Transverse colon (tissue), 4 donors: ENCODE results near the gene CMTR1. TPM values are rescaled to one million over a fixed set of nuclear protein-coding genes. Genes with fewer than 3 reads are reported as not detected.

Source experiments
- DNase-seq: peaks from one replicate; pipeline ENCODE4 v3.0.0-alpha.2; 2019
- H3K27ac ChIP-seq, 4 donors: fragments of 200-600 bp; sonication (generic); 2 replicates each; pipeline ENCODE4 v1.5.1; 2016 to 2018; ENCODE audit warnings: inconsistent platforms in 4 of 4
- H3K27me3 ChIP-seq: fragments of 200-600 bp; sonication (generic); 2 replicates; pipeline ENCODE4 v1.5.1; 2017; ENCODE audit warnings: inconsistent platforms
- H3K36me3 ChIP-seq, 4 donors: fragments of 200-600 bp; sonication (generic); 2 replicates each; pipeline ENCODE4 v1.5.1; 2017 to 2019; ENCODE audit warnings: inconsistent platforms in 4 of 4
- H3K4me1 ChIP-seq, 4 donors: fragments of 200-600 bp; sonication (generic); 2 replicates each; pipeline ENCODE4 v1.5.1; 2017 to 2020; ENCODE audit warnings: inconsistent platforms in 4 of 4
- H3K4me3 ChIP-seq, 4 donors: fragments of 200-600 bp; sonication (generic); 1 replicate in 1 of 4; 2 replicates in 3 of 4; pipeline versions ENCODE4 v1.5.1 to v1.6.1; 2017 to 2019; ENCODE audit warnings: inconsistent platforms in 4 of 4
- H3K9me3 ChIP-seq, 2 donors: fragments of 200-600 bp; sonication (generic); 2 replicates each; pipeline ENCODE4 v1.5.1; 2017 to 2019; ENCODE audit warnings: inconsistent platforms in 2 of 2
- CTCF ChIP-seq, 5 experiments: fragments of 200-600 bp in 3 of 5; fragments of 450-650 bp in 2 of 5; sonication (generic) in 3 of 5; IDR thresholded peaks; 1 replicate in 2 of 5; 2 replicates in 3 of 5; pipeline ENCODE4 v1.5.1; 2016 to 2017; ENCODE audit warnings: antibody characterized with exemption in 5 of 5, inconsistent platforms in 3 of 5, mild to moderate bottlenecking in 2 of 5, moderate library complexity in 1 of 5
- EP300 ChIP-seq: sonication (generic); formaldehyde crosslinking; IDR thresholded peaks from one replicate; pipeline ENCODE4 v1.6.1; 2017; ENCODE audit warnings: antibody characterized with exemption, low read depth
- POLR2A ChIP-seq: fragments of 450-650 bp; IDR thresholded peaks from one replicate; pipeline ENCODE4 v1.6.1; 2016; ENCODE audit warnings: antibody characterized with exemption, mild to moderate bottlenecking, moderate library complexity
- POLR2AphosphoS5 ChIP-seq, 3 donors: sonication (generic); formaldehyde crosslinking; IDR thresholded peaks; one replicate each; pipeline ENCODE4 v1.6.1; 2016; ENCODE audit warnings: antibody characterized with exemption in 3 of 3
- WGBS, 2 donors: methylation state at CpG; one replicate each; pipeline ENCODE4 v1.1.5; 2018; ENCODE audit warnings: low coverage in 1 of 2; 5-methylcytosine and 5-hydroxymethylcytosine counted together
- in situ Hi-C, 4 donors: fragments of 200-750 bp; cut with MboI; loops; one replicate each; pipeline versions ENCODE4 v1.15.0 to v1.15.1; 2017; ENCODE audit warnings: low sequenced_read_pairs in 3 of 4, low pct_ligation_motif_present in 1 of 4, low pct_unique_long_range_greater_than_20kb in 1 of 4
- intact Hi-C: fragments of 100-400 bp; cut with DNase I; formaldehyde crosslinking; loops from one replicate; pipeline ENCODE4 v1.15.1; 2023; ENCODE audit warnings: low total_unique reads
- total RNA-seq, 4 donors: library from RNA; depleted of rRNA; stranded (reverse); fragments of >200 nt; gene quantifications; one replicate each; pipeline ENCODE4 v1.1.0, GENCODE V29; 2016

Gene CMTR1
- total RNA-seq, 4 donors from 2014 or later, result 16.5 to 40.6 (median 24.9) TPM

GRCh38 chr6:37426945-37427510 lies 6.0 kb upstream of the CMTR1 start:
- TF ChIP-seq EP300, result no peak
- TF ChIP-seq POLR2A, result no peak
- no peak for TF ChIP-seq CTCF (IDR thresholded peaks at IDR 0.05)
- no peak for TF ChIP-seq POLR2AphosphoS5 (IDR thresholded peaks at IDR 0.05)
- no peaks in the 10 kb centered on the region for H3K9me3 ChIP-seq
- WGBS, 2 donors, result 91 to 93% methylated on average over 4 to 6 of the region's 6 CpGs
- no peak overlapping the region for H3K27ac ChIP-seq
- H3K36me3 ChIP-seq, result no peaks in the 10 kb centered on the region
- no peak overlapping the region for H3K4me3 ChIP-seq
- in situ Hi-C loops (no loop called here), intact Hi-C loops (no loop called here)
- H3K27me3 ChIP-seq, result peaks cover 24% of the 10 kb centered on the region
- DNase-seq, result no peak
- H3K4me1 ChIP-seq, result no peaks in the 10 kb centered on the region

- DNase-seq, result no peak
- 56 to 83% methylated on average over 2 of the region's 2 CpGs for WGBS, 2 donors
- in situ Hi-C loops (no loop called here), intact Hi-C loops (no loop called here)
- Histone ChIP-seq H3K9me3 (no peaks in the 10 kb centered on the region), H3K27ac (no peak overlapping the region), H3K4me3 (no peak overlapping the region), H3K36me3 (no peaks in the 10 kb centered on the region), H3K27me3 (peaks cover 24% of the 10 kb centered on the region), H3K4me1 (peaks cover 5 to 12% (median 10%) of the 10 kb centered on the region in 4 donors)
- TF ChIP-seq POLR2AphosphoS5 (IDR thresholded peaks at IDR 0.05) (no peak), EP300 (no peak), POLR2A (no peak), CTCF (IDR thresholded peaks at IDR 0.05) (no peak)
Measured at GRCh38 chr6:37429352-37429750, 3.7 kb upstream of the CMTR1 start.

- Histone ChIP-seq H3K36me3 (peaks cover 0 to 11% (median 3%) of the 10 kb centered on the region in 4 donors), H3K27ac (peak overlapping the region; percentile 91 to 96 (median 94)), H3K4me3 (peak overlapping the region; percentile 88 to 98 (median 94)), H3K27me3 (peaks cover 10% of the 10 kb centered on the region), H3K9me3 (no peaks in the 10 kb centered on the region), H3K4me1 (peaks cover 8 to 21% (median 15%) of the 10 kb centered on the region in 4 donors)
- intact Hi-C loops (no loop called here), in situ Hi-C loops (no loop called here)
- WGBS, 2 donors, result 5 to 14% methylated on average over 6 to 7 of the region's 7 CpGs
- TF ChIP-seq POLR2AphosphoS5 (IDR thresholded peaks at IDR 0.05) (no peak), CTCF (IDR thresholded peaks at IDR 0.05) (no peak), POLR2A (no peak)
- DNase-seq, result no peak
Measured at GRCh38 chr6:37432590-37432915, 468 bp upstream of the CMTR1 start.

GRCh38 chr6:37433657-37434271 lies 743 bp downstream of the CMTR1 start:
- peaks cover 3% of the 10 kb centered on the region for H3K27me3 ChIP-seq
- H3K9me3 ChIP-seq, result no peaks in the 10 kb centered on the region
- H3K4me1 ChIP-seq, result peaks cover 8 to 21% (median 15%) of the 10 kb centered on the region in 4 donors
- peak overlapping the region; percentile 88 to 98 (median 94) for H3K4me3 ChIP-seq
- no peak for DNase-seq
- WGBS, 2 donors, result 7 to 13% methylated on average over 3 to 13 of the region's 13 CpGs
- intact Hi-C loops (no loop called here), in situ Hi-C loops (no loop called here)
- peaks cover 0 to 19% (median 6%) of the 10 kb centered on the region in 4 donors for H3K36me3 ChIP-seq
- H3K27ac ChIP-seq, result peak overlapping the region; percentile 91 to 96 (median 94)
- no peak for TF ChIP-seq EP300
- no peak for TF ChIP-seq POLR2AphosphoS5 (IDR thresholded peaks at IDR 0.05)
- TF ChIP-seq POLR2A, result no peak
- no peak for TF ChIP-seq CTCF (IDR thresholded peaks at IDR 0.05)
